Middle frontal gyrus (tissue), 1 donor: ENCODE data around the gene HIP1R.
"Not testable (repeated sequence)": the region's sequence is repeated elsewhere in the genome, so short reads cannot be mapped to it uniquely, and the experiment has no call there.

Experiments used
- DNase-seq: peaks from one replicate; pipeline ENCODE4 v3.0.0-alpha.2; 2015; ENCODE audit warnings: low spot score; ENCODE audit errors: extremely low spot score

Gene HIP1R

GRCh38 chr12:122874081-122874480, 38.8 kb downstream of the HIP1R start:
- DNase-seq, result no peak

- no peak for DNase-seq
These were observed 40.4 kb downstream of the HIP1R start for GRCh38 chr12:122875590-122876220.

- DNase-seq, result not testable (repeated sequence)
These were observed 41.0 kb downstream of the HIP1R start for GRCh38 chr12:122876281-122876680.

- DNase-seq, result no peak
These were observed 41.5 kb downstream of the HIP1R start for GRCh38 chr12:122876731-122877130.

- no peak for DNase-seq
These were observed 43.7 kb downstream of the HIP1R start for GRCh38 chr12:122878780-122879612.

GRCh38 chr12:122880155-122880667, 45.0 kb downstream of the HIP1R start:
- no peak for DNase-seq

- peak; percentile 69 for DNase-seq
These were observed 45.4 kb downstream of the HIP1R start for GRCh38 chr12:122880668-122881067.

- DNase-seq, result no peak
These were observed 47.8 kb downstream of the HIP1R start for GRCh38 chr12:122882908-122883558.

GRCh38 chr12:122884091-122884826, 49.0 kb downstream of the HIP1R start:
- no peak for DNase-seq

- DNase-seq, result no peak
These were observed 49.6 kb downstream of the HIP1R start for GRCh38 chr12:122884860-122885259.

GRCh38 chr12:122886161-122886560, 50.9 kb downstream of the HIP1R start:
- DNase-seq, result no peak

- DNase-seq, result no peak
These were observed 51.9 kb downstream of the HIP1R start for GRCh38 chr12:122886851-122887818.

GRCh38 chr12:122887819-122888212, 52.6 kb downstream of the HIP1R start:
- no peak for DNase-seq

- no peak for DNase-seq
These were observed 53.0 kb downstream of the HIP1R start for GRCh38 chr12:122888232-122888752.

GRCh38 chr12:122889761-122890520, 54.7 kb downstream of the HIP1R start:
- DNase-seq, result no peak

- no peak for DNase-seq
These were observed 56.6 kb downstream of the HIP1R start for GRCh38 chr12:122891661-122892525.

- not testable (repeated sequence) for DNase-seq
These were observed 57.5 kb downstream of the HIP1R start for GRCh38 chr12:122892724-122893123.
